Stomach (tissue), 9 donors: ENCODE results near the gene GTSE1. TPM values are rescaled to one million over a fixed set of nuclear protein-coding genes. Genes with fewer than 3 reads are reported as not detected.

Source experiments
- DNase-seq, 2 donors: peaks; one replicate each; pipeline versions ENCODE4 v3.0.0 to v3.0.0-alpha.2; 2013 to 2019
- H3K27ac ChIP-seq, 5 donors: fragments of 200-600 bp in 4 of 5; sonication (generic) in 4 of 5; one replicate each; pipeline ENCODE4 v1.5.1; 2013 to 2019; ENCODE audit warnings: mild to moderate bottlenecking in 1 of 5, moderate library complexity in 1 of 5
- H3K27me3 ChIP-seq, 3 donors: fragments of 200-600 bp; sonication (generic); one replicate each; pipeline ENCODE4 v1.5.1; 2017 to 2019; ENCODE audit warnings: mixed run types in 1 of 3
- H3K36me3 ChIP-seq, 4 donors: fragments of 200-600 bp; sonication (generic); 1 replicate in 3 of 4; 2 replicates in 1 of 4; pipeline ENCODE4 v1.5.1; 2016 to 2019
- H3K4me1 ChIP-seq, 4 donors: fragments of 200-600 bp; sonication (generic); one replicate each; pipeline ENCODE4 v1.5.1; 2016 to 2019
- H3K4me3 ChIP-seq, 4 donors: fragments of 200-600 bp; sonication (generic) in 3 of 4; one replicate each; pipeline ENCODE4 v1.5.1; 2016 to 2019; ENCODE audit warnings: mild to moderate bottlenecking in 1 of 4
- H3K9me3 ChIP-seq, 4 donors: fragments of 200-600 bp; sonication (generic); one replicate each; pipeline ENCODE4 v1.5.1; 2016 to 2019
- CTCF ChIP-seq, 7 experiments: fragments of 450-650 bp in 4 of 7; fragments of 200-600 bp in 3 of 7; sonication (generic) in 3 of 7; IDR thresholded peaks; one replicate each; pipeline ENCODE4 v1.5.1; 2016 to 2019; ENCODE audit warnings: antibody characterized with exemption in 7 of 7, control low read depth in 2 of 7, mild to moderate bottlenecking in 1 of 7
- EP300 ChIP-seq: sonication (generic); formaldehyde crosslinking; IDR thresholded peaks from one replicate; pipeline ENCODE4 v1.6.1; 2017; ENCODE audit warnings: antibody characterized with exemption
- POLR2A ChIP-seq, 4 donors: fragments of 450-650 bp; IDR thresholded peaks; one replicate each; pipeline ENCODE4 v1.6.1; 2016; ENCODE audit warnings: antibody characterized with exemption in 4 of 4, control low read depth in 2 of 4, mild to moderate bottlenecking in 1 of 4, moderate library complexity in 1 of 4
- POLR2AphosphoS5 ChIP-seq, 3 donors: sonication (generic); formaldehyde crosslinking; IDR thresholded peaks; one replicate each; pipeline ENCODE4 v1.6.1; 2016; ENCODE audit warnings: antibody characterized with exemption in 3 of 3
- WGBS, 5 donors: extraction: QIAGEN DNeasy Blood & Tissue Kit in 3 of 5; methylation state at CpG; one replicate each; pipeline versions ENCODE4 v1.1.5 to v1.1.7; 2013 to 2018; 5-methylcytosine and 5-hydroxymethylcytosine counted together
- intact Hi-C: fragments of 100-400 bp; cut with DNase I; formaldehyde crosslinking; loops from one replicate; pipeline ENCODE4 v1.15.1; 2023; ENCODE audit warnings: low total_unique reads
- polyA plus RNA-seq, 3 donors: library from polyadenylated mRNA; stranded (reverse); fragments of 200-250 nt; gene quantifications; one replicate each; pipeline ENCODE4 v1.2.3, GENCODE V29; 2013
- total RNA-seq, 5 donors: library from RNA; depleted of rRNA; stranded (reverse); fragments of >200 nt; gene quantifications; one replicate each; pipeline versions ENCODE4 v1.1.0 to v1.2.3, GENCODE V29; 2014 to 2016
- donor health status: healthy with polysubstance abuse.
- donor health status: Bipolar disorder and iron deficiency.
- donor health status: healthy.

The GTSE1 gene
- total and polyA plus RNA-seq, 8 donors, result 1.1 to 64.0 (median 4.2) TPM

GRCh38 chr22:46288846-46289243 lies 7.8 kb upstream of the GTSE1 start:
- peaks cover 0 to 18% (median 9%) of the 10 kb centered on the region in 4 donors for H3K4me1 ChIP-seq
- peaks cover 0 to 12% (median 5%) of the 10 kb centered on the region in 4 donors for H3K9me3 ChIP-seq
- H3K27ac ChIP-seq, result peak overlapping the region in 4 of 5 donors; percentile 64 to 75 (median 68)
- TF ChIP-seq POLR2A (IDR thresholded peaks at IDR 0.05) (no peak), EP300 (no peak), CTCF (IDR thresholded peaks at IDR 0.05) (no peak), POLR2AphosphoS5 (IDR thresholded peaks at IDR 0.05) (no peak)
- intact Hi-C loops, result no loop called here
- no peak overlapping the region for H3K4me3 ChIP-seq
- H3K27me3 ChIP-seq, result no peaks in the 10 kb centered on the region
- peaks cover 61 to 100% (median 100%) of the 10 kb centered on the region in 4 donors for H3K36me3 ChIP-seq
- no peak for DNase-seq
- 81 to 92% (median 90%) methylated on average over 5 to 7 of the region's 7 CpGs for WGBS, 5 donors

GRCh38 chr22:46289244-46289891 lies 7.3 kb upstream of the GTSE1 start:
- H3K27ac ChIP-seq, result peak overlapping the region in 2 of 5 donors; percentile 70 to 75
- DNase-seq, result no peak
- H3K27me3 ChIP-seq, result no peaks in the 10 kb centered on the region
- H3K4me1 ChIP-seq, result peaks cover 0 to 18% (median 9%) of the 10 kb centered on the region in 4 donors
- TF ChIP-seq POLR2AphosphoS5 (IDR thresholded peaks at IDR 0.05) (no peak), CTCF (IDR thresholded peaks at IDR 0.05) (no peak)
- peaks cover 0 to 12% (median 5%) of the 10 kb centered on the region in 4 donors for H3K9me3 ChIP-seq
- WGBS, 5 donors, result 87 to 93% (median 91%) methylated on average over 27 to 33 of the region's 33 CpGs
- H3K4me3 ChIP-seq, result no peak overlapping the region
- H3K36me3 ChIP-seq, result peaks cover 56 to 97% (median 96%) of the 10 kb centered on the region in 4 donors
- intact Hi-C loops, result no loop called here

GRCh38 chr22:46290121-46290842 lies 6.4 kb upstream of the GTSE1 start:
- TF ChIP-seq EP300 (no peak), POLR2AphosphoS5 (IDR thresholded peaks at IDR 0.05) (no peak), POLR2A (IDR thresholded peaks at IDR 0.05) (no peak), CTCF (IDR thresholded peaks at IDR 0.05) (no peak)
- Histone ChIP-seq H3K4me1 (peaks cover 0 to 18% (median 10%) of the 10 kb centered on the region in 4 donors), H3K27ac (no peak overlapping the region), H3K9me3 (peaks cover 0 to 12% (median 5%) of the 10 kb centered on the region in 4 donors), H3K4me3 (no peak overlapping the region), H3K27me3 (no peaks in the 10 kb centered on the region), H3K36me3 (peaks cover 48 to 88% (median 87%) of the 10 kb centered on the region in 4 donors)
- intact Hi-C loops, result no loop called here
- no peak for DNase-seq
- 86 to 95% (median 93%) methylated on average over 17 of the region's 17 CpGs for WGBS, 5 donors

- Histone ChIP-seq H3K4me1 (peaks cover 6 to 26% (median 18%) of the 10 kb centered on the region in 4 donors), H3K27ac (no peak overlapping the region), H3K36me3 (peaks cover 40 to 80% (median 78%) of the 10 kb centered on the region in 4 donors), H3K4me3 (no peak overlapping the region), H3K27me3 (no peaks in the 10 kb centered on the region), H3K9me3 (peaks cover 0 to 12% (median 5%) of the 10 kb centered on the region in 4 donors)
- TF ChIP-seq POLR2A (IDR thresholded peaks at IDR 0.05), result no peak
- DNase-seq, result no peak
- 88 to 99% (median 94%) methylated on average over 18 to 23 of the region's 23 CpGs for WGBS, 5 donors
- intact Hi-C loops, result no loop called here
Observed at GRCh38 chr22:46290843-46291785, 5.6 kb upstream of the GTSE1 start.
